GM12878 (cell line): ENCODE results near the gene HIC1. TPM values are rescaled to one million over a fixed set of nuclear protein-coding genes. Genes with fewer than 3 reads are reported as not detected.

Experiments
- ATAC-seq: fragments of 200-7000 bp; cut with Tn5 transposase; 3 replicates; pipeline ENCODE4 v1.9.1; 2020; ENCODE audit warnings: mild to moderate bottlenecking, moderate library complexity
- BruUV-seq: library from RNA; stranded (reverse); fragments of 400-500 nt; replicated peaks from 2 replicates; lab custom pipeline; 2021; lab: Mats Ljungman, UMichigan
- CTCF ChIA-PET: fragments of 300-600 bp; sonication (Branson Sonifier 250); formaldehyde crosslinking; extraction: SDS; loops from one replicate; lab custom pipeline; 2021; ENCODE audit warnings: inconsistent platforms; lab: Yijun Ruan, JAX
- POLR2A ChIA-PET: fragments of 350-600 bp; formaldehyde crosslinking; extraction: SDS; loops from one replicate; lab custom pipeline; 2021; ENCODE audit warnings: inconsistent platforms; lab: Charles Lee
- RAD21 ChIA-PET: fragments of 300-600 bp; sonication (Branson Sonifier 250); formaldehyde crosslinking; loops from one replicate; lab custom pipeline; 2023; ENCODE audit warnings: antibody characterized with exemption; ENCODE audit not compliant: unreplicated experiment; lab: Charles Lee
- SMC1A ChIA-PET: fragments of 300-600 bp; sonication (Branson Sonifier 250); formaldehyde crosslinking; loops from one replicate; lab custom pipeline; 2023; ENCODE audit not compliant: unreplicated experiment, uncharacterized antibody; lab: Charles Lee
- DNase-seq: peaks from one replicate; pipeline ENCODE4 v3.0.0-alpha.2; 2011; ENCODE audit warnings: low read depth, low spot score
- FAIRE-seq: peaks from 3 replicates; lab custom pipeline; 2011; peaks lifted over from hg19 to GRCh38; lab: Jason Lieb, UNC
- H2AFZ ChIP-seq: 2 replicates; pipeline ENCODE4 v1.6.0; 2011; ENCODE audit warnings: low read depth, low read length, control low read depth; ENCODE audit not compliant: control insufficient read depth
- H3K27ac ChIP-seq: 2 replicates; pipeline ENCODE4 v1.5.1; 2011; ENCODE audit warnings: control low read depth; ENCODE audit not compliant: control insufficient read depth, insufficient read depth
- H3K27me3 ChIP-seq, 2 experiments: replicated peaks in 1 of 2; 2 replicates each; pipeline versions ENCODE4 v1.6.0 to v1.6.1; 2011; ENCODE audit warnings: low read length in 1 of 2; ENCODE audit not compliant: control insufficient read depth in 2 of 2, insufficient read depth in 2 of 2
- H3K36me3 ChIP-seq, 2 experiments: 2 replicates each; pipeline ENCODE4 v1.5.1; 2011; ENCODE audit warnings: low read length in 1 of 2; ENCODE audit not compliant: control insufficient read depth in 2 of 2, insufficient read depth in 2 of 2
- H3K4me1 ChIP-seq: 2 replicates; pipeline ENCODE4 v1.6.1; 2011; ENCODE audit warnings: mild to moderate bottlenecking, low read length, moderate library complexity, mixed read lengths; ENCODE audit not compliant: control insufficient read depth, insufficient read depth
- H3K4me2 ChIP-seq: 2 replicates; pipeline ENCODE4 v1.6.0; 2011; ENCODE audit warnings: control low read depth; ENCODE audit not compliant: control insufficient read depth, insufficient read depth
- H3K4me3 ChIP-seq: fragments of 200-600 bp; sonication (generic); 2 replicates; pipeline ENCODE4 v1.5.1; 2016
- H3K79me2 ChIP-seq: 2 replicates; pipeline ENCODE4 v1.6.0; 2011; ENCODE audit warnings: low read length; ENCODE audit not compliant: control insufficient read depth, insufficient read depth
- H3K9ac ChIP-seq: 2 replicates; pipeline ENCODE4 v1.8.0; 2011; ENCODE audit warnings: low read length, control low read depth, mixed read lengths; ENCODE audit not compliant: control insufficient read depth, insufficient read depth
- H3K9me3 ChIP-seq: replicated peaks from 3 replicates; pipeline ENCODE4 v1.5.1; 2011; ENCODE audit warnings: mild to moderate bottlenecking, low read length; ENCODE audit not compliant: control insufficient read depth, insufficient read depth
- H4K20me1 ChIP-seq: 2 replicates; pipeline ENCODE4 v1.6.0; 2011; ENCODE audit not compliant: control insufficient read depth, insufficient read depth
- BCL3 ChIP-seq: IDR thresholded peaks from 2 replicates; pipeline ENCODE4 v1.6.1; 2011; ENCODE audit warnings: borderline replicate concordance, low read depth, mild to moderate bottlenecking, moderate library complexity, low read length; ENCODE audit not compliant: insufficient read depth, poor library complexity, severe bottlenecking
- IRF3 ChIP-seq: fragments of 450-650 bp; IDR thresholded peaks from 2 replicates; pipeline ENCODE4 v1.6.1; 2014; ENCODE audit warnings: mild to moderate bottlenecking
- POLR2A ChIP-seq: IDR thresholded peaks from 2 replicates; pipeline ENCODE4 v1.6.1; 2011; ENCODE audit warnings: low read depth, mild to moderate bottlenecking, low read length
- SMARCA5 ChIP-seq: fragments of 450-650 bp; IDR thresholded peaks from 2 replicates; pipeline ENCODE4 v1.6.1; 2017; ENCODE audit warnings: mild to moderate bottlenecking
- TCF7 ChIP-seq: IDR thresholded peaks from 2 replicates; pipeline ENCODE4 v1.6.1; 2014; ENCODE audit warnings: antibody characterized with exemption, borderline replicate concordance
- ZNF207 ChIP-seq: fragments of 450-650 bp; IDR thresholded peaks from 2 replicates; pipeline ENCODE4 v1.6.1; 2014; ENCODE audit warnings: antibody characterized with exemption, mild to moderate bottlenecking, borderline replicate concordance
- WGBS: methylation state at CpG from one replicate; pipeline ENCODE4 v1.1.6; 2016; ENCODE audit warnings: low lambda C conversion rate; ENCODE audit not compliant: insufficient replicate concordance, insufficient coverage; ENCODE audit errors: missing lambda C conversion rate; 5-methylcytosine and 5-hydroxymethylcytosine counted together
- in situ Hi-C: fragments of 300-500 bp; cut with MboI; formaldehyde crosslinking; loops from 9 replicates; pipeline ENCODE4 v1.14.3; 2018; ENCODE audit warnings: mixed read lengths
- intact Hi-C: fragments of 100-400 bp; cut with micrococcal nuclease; formaldehyde crosslinking; loops from one replicate; pipeline ENCODE4 v1.14.2; 2022; ENCODE audit not compliant: unreplicated experiment
- polyA plus RNA-seq, 11 experiments: library from polyadenylated mRNA; depleted of rRNA in 4 of 11; unstranded in 6 of 11; stranded (reverse) in 5 of 11; fragments of >200 nt; fragmentation: Nextera tagmentation in 4 of 11; fragmentation: Illumina TruSeq in 1 of 11; extraction: Ambion mirVana in 4 of 11; extraction: Trizol in 1 of 11; gene quantifications; 1 replicate in 1 of 11; 2 replicates in 10 of 11; pipeline versions ENCODE4 v1.2.1 to v1.2.3, GENCODE V29; 2011 to 2016; ENCODE audit warnings: inconsistent platforms in 2 of 11, missing spikeins in 2 of 11, low read depth in 1 of 11
- total RNA-seq, 4 experiments: library from RNA; depleted of rRNA in 3 of 4; stranded (reverse); fragments of >200 nt in 3 of 4; fragmentation: Illumina TruSeq in 1 of 4; extraction: Trizol in 1 of 4; gene quantifications; 2 replicates each; pipeline versions ENCODE4 v1.2.1 to v1.2.3, GENCODE V29; 2013 to 2021

The HIC1 gene
- total and polyA plus RNA-seq, 10 of the 15 experiments (the other 5 are each of a cell fraction or from before 2014, with no cell fraction given), result 0.11 to 61.1 (median 4.9) TPM

GRCh38 chr17:2067048-2067561, 12.2 kb downstream of the HIC1 start:
- Histone ChIP-seq H3K27me3 (no peaks in the 10 kb centered on the region), H3K27ac (no peak overlapping the region), H3K4me1 (peaks cover 55% of the 10 kb centered on the region), H3K9me3 (no peaks in the 10 kb centered on the region), H3K79me2 (no peaks in the 10 kb centered on the region), H2AFZ (no peak overlapping the region), H3K4me2 (no peak overlapping the region), H3K9ac (no peak overlapping the region), H3K36me3 (peaks cover 18 to 26% of the 10 kb centered on the region in 2 experiments), H4K20me1 (no peaks in the 10 kb centered on the region), H3K4me3 (no peak overlapping the region)
- ChIA-PET RAD21 (interaction anchor here (1.2 to 4.7 kb wide), 2 partner anchors 21 to 178 kb away, joined by 6 to 85 read pairs; no protein-coding TSS in a partner anchor), POLR2A (interaction anchor here (12.5 kb wide), 1 partner anchor 20 kb away, joined by 148 read pairs; no protein-coding TSS in a partner anchor), SMC1A (interaction anchor here (1.1 to 4.5 kb wide), 4 partner anchors 9 to 185 kb away, joined by 3 to 30 read pairs (median 14); no protein-coding TSS in a partner anchor), CTCF (interaction anchor here (5.3 to 8.5 kb wide), 3 partner anchors 10 to 178 kb away, joined by 35 to 77 read pairs (median 51); partner anchors contain the start of gene HIC1)
- intact Hi-C loops, result no loop called here
- BruUV-seq, result no TSS peak
- in situ Hi-C loops, result loop anchor here (10.0 kb wide), 1 partner anchor 178 kb away; no protein-coding TSS in a partner anchor
- DNase-seq (no peak), FAIRE-seq (no peak), ATAC-seq (no peak)
- WGBS, result 97% methylated on average over 14 of the region's 14 CpGs
- TF ChIP-seq ZNF207 (no peak), POLR2A (0 out of 2 replicates have a peak, but pooled peaks have one; percentile 12)

- intact Hi-C loops, result no loop called here
- Histone ChIP-seq H3K36me3 (peaks cover 18 to 26% of the 10 kb centered on the region in 2 experiments), H3K79me2 (no peaks in the 10 kb centered on the region), H3K27ac (no peak overlapping the region), H4K20me1 (no peaks in the 10 kb centered on the region), H3K27me3 (no peaks in the 10 kb centered on the region), H2AFZ (no peak overlapping the region), H3K4me1 (peaks cover 52% of the 10 kb centered on the region), H3K9me3 (no peaks in the 10 kb centered on the region), H3K9ac (no peak overlapping the region), H3K4me2 (no peak overlapping the region), H3K4me3 (no peak overlapping the region)
- ChIA-PET CTCF (interaction anchor here (1.0 to 8.5 kb wide), 4 partner anchors 11 to 202 kb away, joined by 3 to 77 read pairs (median 43); partner anchors contain the start of gene HIC1), SMC1A (interaction anchor here (1.0 to 6.1 kb wide), 8 partner anchors 9 to 185 kb away, joined by 3 to 107 read pairs (median 14); no protein-coding TSS in a partner anchor), POLR2A (interaction anchor here (12.5 kb wide), 1 partner anchor 20 kb away, joined by 148 read pairs; no protein-coding TSS in a partner anchor), RAD21 (interaction anchor here (0.7 to 4.7 kb wide), 2 partner anchors 15 to 21 kb away, joined by 5 to 85 read pairs; no protein-coding TSS in a partner anchor)
- DNase-seq (no peak), ATAC-seq (no peak), FAIRE-seq (no peak)
- in situ Hi-C loops, result loop anchor here (10.0 kb wide), 1 partner anchor 177 kb away; no protein-coding TSS in a partner anchor
- TF ChIP-seq TCF7, result no peak
- TF ChIP-seq SMARCA5, result no peak
- TF ChIP-seq IRF3, result no peak
- TF ChIP-seq BCL3, result no peak
- TF ChIP-seq POLR2A, result peak; percentile 16; the same call in 1 of the 2 replicates
- WGBS, result 90% methylated on average over 5 of the region's 5 CpGs
- BruUV-seq, result no TSS peak
Observed at GRCh38 chr17:2067608-2068024, 12.7 kb downstream of the HIC1 start.
